NCI-H526 treated with DMSO at 0.1 percent for 48 hours (cell line): ENCODE measurements around the gene PLEKHB1.
"Not testable (repeated sequence)": the region's sequence is repeated elsewhere in the genome, so short reads cannot be mapped to it uniquely, and the experiment has no call there.

Experiments
- DNase-seq: peaks from one replicate; lab custom pipeline; 2025; lab: John Stamatoyannopoulos, UW

PLEKHB1 gene

GRCh38 chr11:73676552-73676951 is 30.2 kb downstream of the PLEKHB1 start:
- DNase-seq: not testable (repeated sequence)

- no peak for DNase-seq
These were observed 34.3 kb downstream of the PLEKHB1 start for GRCh38 chr11:73680687-73681086.

- DNase-seq: no peak
These were observed 47.6 kb downstream of the PLEKHB1 start for GRCh38 chr11:73693899-73694525.

GRCh38 chr11:73705053-73705452 is 58.7 kb downstream of the PLEKHB1 start:
- no peak for DNase-seq

- DNase-seq: no peak
These were observed 64.6 kb downstream of the PLEKHB1 start for GRCh38 chr11:73710964-73711363.
